H1 (cell line): ENCODE data around the gene DCANP1. TPM values are rescaled to one million over a fixed set of nuclear protein-coding genes. Genes with fewer than 3 reads are reported as not detected.

Source experiments
- CTCF ChIA-PET: fragments of 300-600 bp; sonication (Branson Sonifier 250); formaldehyde crosslinking; loops from one replicate; lab custom pipeline; 2021; ENCODE audit not compliant: partially characterized antibody; lab: Charles Lee
- POLR2A ChIA-PET: fragments of 300-600 bp; sonication (Branson Sonifier 250); formaldehyde crosslinking; loops from one replicate; lab custom pipeline; 2021; ENCODE audit warnings: inconsistent platforms; ENCODE audit not compliant: partially characterized antibody; lab: Charles Lee
- DNase-seq, 2 experiments: peaks; one replicate each; pipeline versions ENCODE4 v3.0.0 to v3.0.0-alpha.2; 2010 to 2022; ENCODE audit warnings: low spot score in 2 of 2, low read depth in 1 of 2, mixed read lengths in 1 of 2
- FAIRE-seq: peaks from 2 replicates; lab custom pipeline; 2011; peaks lifted over from hg19 to GRCh38; lab: Jason Lieb, UNC
- H2AFZ ChIP-seq: 2 replicates; pipeline ENCODE4 v1.8.1; 2012; ENCODE audit warnings: low read length, inconsistent platforms
- H2AK5ac ChIP-seq: 2 replicates; pipeline ENCODE4 v1.6.1; 2013; ENCODE audit warnings: low read depth, low read length
- H2BK120ac ChIP-seq: replicated peaks from 2 replicates; pipeline ENCODE3; 2013; ENCODE audit warnings: low read depth, low read length, inconsistent platforms
- H2BK12ac ChIP-seq: 2 replicates; pipeline ENCODE4 v1.6.1; 2013; ENCODE audit warnings: low read depth, low read length
- H2BK15ac ChIP-seq: 2 replicates; pipeline ENCODE4 v1.6.1; 2013; ENCODE audit warnings: low read length
- H2BK20ac ChIP-seq: 2 replicates; pipeline ENCODE4 v1.6.1; 2013; ENCODE audit warnings: low read length
- H2BK5ac ChIP-seq: 2 replicates; pipeline ENCODE4 v1.6.1; 2013; ENCODE audit warnings: low read depth, low read length
- H3K14ac ChIP-seq: 2 replicates; pipeline ENCODE4 v1.6.1; 2013; ENCODE audit warnings: inconsistent platforms; ENCODE audit not compliant: insufficient read length
- H3K18ac ChIP-seq: 2 replicates; pipeline ENCODE4 v1.6.1; 2013; ENCODE audit warnings: low read length; ENCODE audit errors: extremely low read depth
- H3K23ac ChIP-seq: 2 replicates; pipeline ENCODE4 v1.6.1; 2013; ENCODE audit warnings: inconsistent platforms; ENCODE audit not compliant: insufficient read length
- H3K23me2 ChIP-seq: 2 replicates; pipeline ENCODE4 v1.6.1; 2013; ENCODE audit warnings: low read depth, low read length
- H3K27ac ChIP-seq: 2 replicates; pipeline ENCODE4 v1.6.1; 2011; ENCODE audit warnings: low read depth, low read length, inconsistent platforms
- H3K27me3 ChIP-seq, 4 experiments: replicated peaks in 1 of 4; 1 replicate in 1 of 4; 2 replicates in 3 of 4; pipeline versions ENCODE4 v1.6.1 to v1.8.1; 2011 to 2013; ENCODE audit warnings: low read length in 3 of 4, mild to moderate bottlenecking in 3 of 4, inconsistent platforms in 2 of 4, mixed read lengths in 2 of 4, moderate library complexity in 1 of 4; ENCODE audit not compliant: control insufficient read depth in 3 of 4, insufficient read depth in 3 of 4; ENCODE audit errors: extremely low read depth in 1 of 4
- H3K36me3 ChIP-seq, 4 experiments: 2 replicates each; pipeline versions ENCODE4 v1.6.1 to v1.8.1; 2011 to 2013; ENCODE audit warnings: mild to moderate bottlenecking in 4 of 4, low read length in 3 of 4, moderate library complexity in 2 of 4, control low read depth in 1 of 4, inconsistent platforms in 1 of 4; ENCODE audit not compliant: insufficient read depth in 4 of 4, control insufficient read depth in 2 of 4
- H3K4ac ChIP-seq: replicated peaks from 2 replicates; pipeline ENCODE3; 2013; ENCODE audit warnings: low read length, low read depth, mixed read lengths, inconsistent platforms; ENCODE audit not compliant: insufficient read length
- H3K4me1 ChIP-seq, 4 experiments: replicated peaks in 1 of 4; 1 replicate in 1 of 4; 2 replicates in 3 of 4; pipeline versions ENCODE4 v1.6.1 to v1.8.1; 2011 to 2013; ENCODE audit warnings: low read length in 3 of 4, inconsistent platforms in 2 of 4, mixed read lengths in 1 of 4; ENCODE audit not compliant: insufficient read depth in 4 of 4, control insufficient read depth in 3 of 4
- H3K4me2 ChIP-seq, 2 experiments: 2 replicates each; pipeline versions ENCODE4 v1.6.1 to v1.8.1; 2011 to 2013; ENCODE audit warnings: low read depth in 2 of 2, low read length in 2 of 2, control low read depth in 1 of 2, inconsistent platforms in 1 of 2, mild to moderate bottlenecking in 1 of 2; ENCODE audit not compliant: insufficient read depth in 1 of 2
- H3K4me3 ChIP-seq, 4 experiments: fragments of 200-600, 300-600 bp in 1 of 4; sonication (generic), shearing (Covaris generic), sonication (Bioruptor Twin) in 1 of 4; 2 replicates each; pipeline versions ENCODE4 v1.5.1 to v1.8.1; 2011 to 2016; ENCODE audit warnings: low read length in 4 of 4, low read depth in 3 of 4, control low read depth in 2 of 4, inconsistent platforms in 2 of 4, mild to moderate bottlenecking in 2 of 4, mixed read lengths in 1 of 4, moderate library complexity in 1 of 4; ENCODE audit not compliant: insufficient read depth in 2 of 4; ENCODE audit errors: extremely low read depth in 1 of 4
- H3K56ac ChIP-seq: replicated peaks from 2 replicates; pipeline ENCODE3; 2013; ENCODE audit warnings: low read depth, mild to moderate bottlenecking, mixed read lengths, low read length, inconsistent platforms; ENCODE audit not compliant: insufficient read length
- H3K79me1 ChIP-seq: 2 replicates; pipeline ENCODE4 v1.6.1; 2013; ENCODE audit warnings: low read depth, low read length, control low read depth
- H3K79me2 ChIP-seq, 2 experiments: 2 replicates each; pipeline versions ENCODE4 v1.6.1 to v1.8.1; 2012 to 2013; ENCODE audit warnings: low read length in 2 of 2, mild to moderate bottlenecking in 2 of 2, inconsistent platforms in 1 of 2; ENCODE audit not compliant: insufficient read depth in 2 of 2, control insufficient read depth in 1 of 2
- H3K9ac ChIP-seq, 4 experiments: replicated peaks in 1 of 4; 1 replicate in 1 of 4; 2 replicates in 3 of 4; pipeline versions ENCODE4 v1.6.1 to v1.8.1; 2011 to 2013; ENCODE audit warnings: low read depth in 3 of 4, low read length in 3 of 4, control low read depth in 2 of 4, mild to moderate bottlenecking in 2 of 4, moderate library complexity in 2 of 4, inconsistent platforms in 1 of 4; ENCODE audit errors: extremely low read depth in 1 of 4
- H3K9me3 ChIP-seq, 2 experiments: 2 replicates each; pipeline versions ENCODE4 v1.6.1 to v1.8.1; 2012 to 2013; ENCODE audit warnings: mild to moderate bottlenecking in 2 of 2, moderate library complexity in 2 of 2, control low read depth in 1 of 2, inconsistent platforms in 1 of 2, low read depth in 1 of 2, low read length in 1 of 2, mixed read lengths in 1 of 2; ENCODE audit not compliant: insufficient read depth in 2 of 2
- H4K20me1 ChIP-seq, 2 experiments: replicated peaks in 1 of 2; 2 replicates each; pipeline versions ENCODE3 to v1.8.1; 2011 to 2013; ENCODE audit warnings: inconsistent platforms in 2 of 2, low read length in 2 of 2, mild to moderate bottlenecking in 1 of 2; ENCODE audit not compliant: insufficient read depth in 2 of 2, control insufficient read depth in 1 of 2
- H4K5ac ChIP-seq: 2 replicates; pipeline ENCODE4 v1.6.1; 2013; ENCODE audit warnings: low read length, low read depth, mixed read lengths, inconsistent platforms; ENCODE audit not compliant: insufficient read length
- H4K8ac ChIP-seq: 2 replicates; pipeline ENCODE4 v1.8.0; 2013; ENCODE audit warnings: mild to moderate bottlenecking, moderate library complexity, low read length, inconsistent platforms; ENCODE audit not compliant: insufficient read depth; ENCODE audit errors: extremely low read depth
- H4K91ac ChIP-seq: replicated peaks from 2 replicates; pipeline ENCODE3; 2013; ENCODE audit warnings: low read length, mixed read lengths, inconsistent platforms; ENCODE audit not compliant: insufficient read length
- EZH2 ChIP-seq: fragments of 200-600 bp; sonication (generic); IDR thresholded peaks from 2 replicates; pipeline ENCODE4 v1.7.1; 2012; ENCODE audit warnings: low read depth, mild to moderate bottlenecking, moderate library complexity, low read length, inconsistent platforms; ENCODE audit not compliant: severe bottlenecking
- GTF2F1 ChIP-seq: IDR thresholded peaks from 2 replicates; pipeline ENCODE4 v1.6.1; 2012; ENCODE audit warnings: low read depth, low read length, improper control_type of control experiment, borderline replicate concordance
- KDM1A ChIP-seq: fragments of 200-600, 300-600 bp; sonication (generic); IDR thresholded peaks from 2 replicates; pipeline ENCODE4 v1.7.1; 2016; ENCODE audit warnings: mild to moderate bottlenecking, low read length, borderline replicate concordance
- KDM5A ChIP-seq: fragments of 200-600 bp; IDR thresholded peaks from 2 replicates; pipeline ENCODE4 v1.7.1; 2012; ENCODE audit warnings: mild to moderate bottlenecking, low read length, inconsistent platforms, mixed read lengths
- MAFK ChIP-seq: IDR thresholded peaks from 2 replicates; pipeline ENCODE4 v1.6.1; 2012; ENCODE audit warnings: low read depth, mild to moderate bottlenecking, improper control_type of control experiment, low read length
- NANOG ChIP-seq: IDR thresholded peaks from 2 replicates; pipeline ENCODE4 v1.6.1; 2011; ENCODE audit warnings: low read length, low read depth, mild to moderate bottlenecking, inconsistent platforms; ENCODE audit not compliant: insufficient read depth, poor library complexity, severe bottlenecking
- NRF1 ChIP-seq: IDR thresholded peaks from 2 replicates; pipeline ENCODE4 v1.6.1; 2011; ENCODE audit warnings: mild to moderate bottlenecking, low read depth, low read length, improper control_type of control experiment
- POU5F1 ChIP-seq: IDR thresholded peaks from 2 replicates; pipeline ENCODE4 v1.6.1; 2011; ENCODE audit warnings: low read depth, mild to moderate bottlenecking, low read length, moderate library complexity
- RBBP5 ChIP-seq: IDR thresholded peaks from 2 replicates; pipeline ENCODE4 v1.7.1; 2012; ENCODE audit warnings: low read depth, mild to moderate bottlenecking, inconsistent platforms, low read length, moderate library complexity, borderline replicate concordance
- SRF ChIP-seq: IDR thresholded peaks from 2 replicates; pipeline ENCODE4 v1.6.1; 2011; ENCODE audit warnings: mild to moderate bottlenecking, low read depth, low read length, moderate library complexity
- SUZ12 ChIP-seq: fragments of 200-600 bp; sonication (generic); IDR thresholded peaks from 2 replicates; pipeline ENCODE4 v1.6.1; 2012; ENCODE audit warnings: mild to moderate bottlenecking, inconsistent platforms, low read length, moderate library complexity, mixed read lengths
- WGBS, 2 experiments: shearing (Covaris generic) in 1 of 2; methylation state at CpG; one replicate each; pipeline versions ENCODE4 v1.1.6 to v1.1.7; 2013 to 2015; ENCODE audit warnings: low lambda C conversion rate in 2 of 2, mixed read lengths in 2 of 2, inconsistent platforms in 1 of 2, low coverage in 1 of 2, missing lambda C conversion rate in 1 of 2; ENCODE audit not compliant: insufficient replicate concordance in 2 of 2, insufficient coverage in 1 of 2, insufficient read length in 1 of 2; ENCODE audit errors: extremely low coverage in 1 of 2, missing lambda C conversion rate in 1 of 2; 5-methylcytosine and 5-hydroxymethylcytosine counted together
- polyA plus RNA-seq, 7 experiments: library from polyadenylated mRNA; depleted of rRNA in 3 of 7; stranded (reverse) in 5 of 7; unstranded in 2 of 7; fragments of >200 nt in 5 of 7; fragments of 200-250 nt in 2 of 7; gene quantifications; 1 replicate in 5 of 7; 2 replicates in 1 of 7; 4 replicates in 1 of 7; pipeline versions ENCODE4 v1.2.1 to v1.2.3, GENCODE V29; 2011 to 2013; ENCODE audit warnings: missing spikeins in 2 of 7, mixed read lengths in 2 of 7
- total RNA-seq: library from RNA; stranded (reverse); fragmentation: NEBNext Ultra II Directional; extraction: Animal tissue kit (Norgen Biotek cat#: 25700); gene quantifications from 2 replicates; pipeline ENCODE4 v1.2.1, GENCODE V29; 2021
- TF ChIP-seq, protein P1 (sequence below): IDR thresholded peaks from 2 replicates; pipeline ENCODE4 v1.6.1; 2012; ENCODE audit warnings: low read length, inconsistent platforms

Gene DCANP1
- total and polyA plus RNA-seq, 2 of the 8 experiments (the other 6 are each of a cell fraction or from before 2014, with no cell fraction given): not detected

DNA sequence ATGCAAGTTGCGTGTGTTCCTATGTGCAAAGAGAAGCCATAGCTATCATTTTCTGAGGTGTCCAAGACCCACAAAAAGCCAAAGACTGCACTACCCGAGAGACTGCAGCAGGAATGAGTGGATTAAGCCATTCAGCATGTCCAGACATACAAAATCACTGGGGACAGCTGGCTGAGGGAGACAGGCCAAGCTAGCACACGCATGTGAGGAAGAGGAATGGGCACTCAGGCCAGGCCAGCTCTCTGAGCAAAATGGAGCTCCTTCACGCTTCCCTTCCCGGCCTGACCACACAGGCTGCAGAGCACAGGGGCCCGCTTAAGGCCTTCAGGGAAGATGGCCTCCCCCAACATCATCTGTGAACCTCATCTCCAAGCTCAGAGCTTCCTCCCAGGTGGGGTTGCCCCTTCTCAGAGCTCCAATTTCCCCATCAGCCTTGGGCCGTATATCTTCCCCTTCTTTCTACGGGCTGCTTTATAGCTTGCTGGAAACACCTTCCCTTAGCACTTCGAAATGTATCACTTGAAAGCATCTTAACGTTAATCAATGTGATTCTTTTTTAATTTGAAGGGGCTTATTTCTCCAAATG, 8.4 kb downstream of the DCANP1 start:
- Histone ChIP-seq H3K27me3 (no peaks in the 10 kb centered on the region; a peak in 1 of 7 replicates), H3K18ac (no peak overlapping the region), H3K4me2 (no peak overlapping the region), H3K14ac (no peak overlapping the region), H3K79me2 (no peaks in the 10 kb centered on the region), H2BK120ac (no peak overlapping the region), H3K23ac (no peak overlapping the region), H4K5ac (no peak overlapping the region), H2BK5ac (no peak overlapping the region), H4K8ac (no peak overlapping the region), H4K20me1 (no peaks in the 10 kb centered on the region), H3K4me1 (no peaks in the 10 kb centered on the region; a peak in 1 of 7 replicates), H3K9ac (no peak overlapping the region), H3K56ac (no peak overlapping the region), H3K9me3 (no peaks in the 10 kb centered on the region), H2BK15ac (no peak overlapping the region), H2AFZ (no peak overlapping the region), H3K36me3 (no peaks in the 10 kb centered on the region), H2BK20ac (no peak overlapping the region), H2BK12ac (no peak overlapping the region), H2AK5ac (no peak overlapping the region), H3K27ac (no peak overlapping the region), H3K4me3 (no peak overlapping the region), H3K23me2 (no peaks in the 10 kb centered on the region; the same call in 1 of the 2 replicates), H3K79me1 (no peaks in the 10 kb centered on the region), H4K91ac (no peak overlapping the region), H3K4ac (no peak overlapping the region)
- ChIA-PET POLR2A (no interaction called here), CTCF (interaction anchor here (0.9 to 19.4 kb wide), 4 partner anchors 10 to 113 kb away, joined by 3 to 264 read pairs (median 34); no protein-coding TSS in a partner anchor)
- FAIRE-seq: no peak
- WGBS, 2 experiments: 92% methylated on average over 9 of the region's 10 CpGs; no CpG with 5 or more reads in 1 of the 2 experiments
- DNase-seq: peak in 1 of 2 experiments; percentile 35
- no peak for TF ChIP-seq SUZ12
- no peak for TF ChIP-seq NRF1
- TF ChIP-seq NANOG: no peak
- TF ChIP-seq KDM5A: no peak
- TF ChIP-seq POU5F1: no peak
- TF ChIP-seq, protein P1, sequence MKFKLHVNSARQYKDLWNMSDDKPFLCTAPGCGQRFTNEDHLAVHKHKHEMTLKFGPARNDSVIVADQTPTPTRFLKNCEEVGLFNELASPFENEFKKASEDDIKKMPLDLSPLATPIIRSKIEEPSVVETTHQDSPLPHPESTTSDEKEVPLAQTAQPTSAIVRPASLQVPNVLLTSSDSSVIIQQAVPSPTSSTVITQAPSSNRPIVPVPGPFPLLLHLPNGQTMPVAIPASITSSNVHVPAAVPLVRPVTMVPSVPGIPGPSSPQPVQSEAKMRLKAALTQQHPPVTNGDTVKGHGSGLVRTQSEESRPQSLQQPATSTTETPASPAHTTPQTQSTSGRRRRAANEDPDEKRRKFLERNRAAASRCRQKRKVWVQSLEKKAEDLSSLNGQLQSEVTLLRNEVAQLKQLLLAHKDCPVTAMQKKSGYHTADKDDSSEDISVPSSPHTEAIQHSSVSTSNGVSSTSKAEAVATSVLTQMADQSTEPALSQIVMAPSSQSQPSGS: no peak
- no peak for TF ChIP-seq SRF
- no peak for TF ChIP-seq MAFK
- TF ChIP-seq GTF2F1: no peak
- no peak for TF ChIP-seq RBBP5
- TF ChIP-seq KDM1A: no peak
- TF ChIP-seq EZH2: no peak
